ENCODE data around the gene NES. TPM values are rescaled to one million over a fixed set of nuclear protein-coding genes. Genes with fewer than 3 reads are reported as not detected.

Gene NES
- total RNA-seq, 4 donors from 2014 or later: 3.5 to 8.0 (median 5.4) TPM

- no peak for DNase-seq
- Histone ChIP-seq H3K4me1 (peaks cover 22 to 67% (median 26%) of the 10 kb centered on the region in 3 donors), H3K9me3 (no peaks in the 10 kb centered on the region), H3K4me3 (no peak overlapping the region), H3K27ac (peak overlapping the region in 2 of 4 donors; percentile 30 to 55), H3K36me3 (peaks cover 0 to 36% (median 7%) of the 10 kb centered on the region in 3 donors), H3K27me3 (peaks cover 0 to 62% (median 0%) of the 10 kb centered on the region in 4 donors)
- intact Hi-C loops (cut with DNase I): no loop called here
- WGBS, 2 donors: 77 to 79% methylated on average over 7 to 8 of the region's 8 CpGs
- no peak for TF ChIP-seq POLR2A (IDR thresholded peaks at IDR 0.05)
- TF ChIP-seq, protein P1, sequence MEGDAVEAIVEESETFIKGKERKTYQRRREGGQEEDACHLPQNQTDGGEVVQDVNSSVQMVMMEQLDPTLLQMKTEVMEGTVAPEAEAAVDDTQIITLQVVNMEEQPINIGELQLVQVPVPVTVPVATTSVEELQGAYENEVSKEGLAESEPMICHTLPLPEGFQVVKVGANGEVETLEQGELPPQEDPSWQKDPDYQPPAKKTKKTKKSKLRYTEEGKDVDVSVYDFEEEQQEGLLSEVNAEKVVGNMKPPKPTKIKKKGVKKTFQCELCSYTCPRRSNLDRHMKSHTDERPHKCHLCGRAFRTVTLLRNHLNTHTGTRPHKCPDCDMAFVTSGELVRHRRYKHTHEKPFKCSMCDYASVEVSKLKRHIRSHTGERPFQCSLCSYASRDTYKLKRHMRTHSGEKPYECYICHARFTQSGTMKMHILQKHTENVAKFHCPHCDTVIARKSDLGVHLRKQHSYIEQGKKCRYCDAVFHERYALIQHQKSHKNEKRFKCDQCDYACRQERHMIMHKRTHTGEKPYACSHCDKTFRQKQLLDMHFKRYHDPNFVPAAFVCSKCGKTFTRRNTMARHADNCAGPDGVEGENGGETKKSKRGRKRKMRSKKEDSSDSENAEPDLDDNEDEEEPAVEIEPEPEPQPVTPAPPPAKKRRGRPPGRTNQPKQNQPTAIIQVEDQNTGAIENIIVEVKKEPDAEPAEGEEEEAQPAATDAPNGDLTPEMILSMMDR (IDR thresholded peaks at IDR 0.05): no peak
Measured at GRCh38 chr1:156700736-156701531, 23.7 kb upstream of the NES start.

- intact Hi-C loops (cut with DNase I): no loop called here
- Histone ChIP-seq H3K4me1 (peaks cover 7 to 60% (median 16%) of the 10 kb centered on the region in 3 donors), H3K9me3 (no peaks in the 10 kb centered on the region), H3K36me3 (peaks cover 0 to 36% (median 7%) of the 10 kb centered on the region in 3 donors), H3K4me3 (no peak overlapping the region), H3K27me3 (peaks cover 0 to 53% (median 0%) of the 10 kb centered on the region in 4 donors), H3K27ac (no peak overlapping the region)
- TF ChIP-seq, protein P1 (IDR thresholded peaks at IDR 0.05): no peak
- TF ChIP-seq POLR2A (IDR thresholded peaks at IDR 0.05): no peak
- 82% methylated on average over 1 of the region's 1 CpG for WGBS, 2 donors
- DNase-seq: no peak
Measured at GRCh38 chr1:156698995-156699394, 21.8 kb upstream of the NES start.

- Histone ChIP-seq H3K36me3 (peaks cover 0 to 36% (median 7%) of the 10 kb centered on the region in 3 donors), H3K9me3 (no peaks in the 10 kb centered on the region), H3K27ac (no peak overlapping the region), H3K27me3 (peaks cover 0 to 54% (median 0%) of the 10 kb centered on the region in 4 donors), H3K4me3 (no peak overlapping the region), H3K4me1 (peaks cover 13 to 60% (median 22%) of the 10 kb centered on the region in 3 donors)
- TF ChIP-seq POLR2A (IDR thresholded peaks at IDR 0.05): no peak
- TF ChIP-seq, protein P1 (IDR thresholded peaks at IDR 0.05): no peak
- intact Hi-C loops (cut with DNase I): no loop called here
- WGBS, 2 donors: 47 to 90% methylated on average over 2 to 6 of the region's 8 CpGs
- no peak for DNase-seq
Measured at GRCh38 chr1:156697481-156697880, 20.3 kb upstream of the NES start.

- peaks cover 0 to 54% (median 0%) of the 10 kb centered on the region in 4 donors for H3K27me3 ChIP-seq
- intact Hi-C loops (cut with DNase I): no loop called here
Measured at GRCh38 chr1:156696755-156697154, 19.5 kb upstream of the NES start.

GRCh38 chr1:156694690-156694962 is 17.4 kb upstream of the NES start:
- peaks cover 0 to 59% (median 0%) of the 10 kb centered on the region in 4 donors for H3K27me3 ChIP-seq
- intact Hi-C loops (cut with DNase I): loop anchor here (5.0 kb wide), 1 partner anchor 33 kb away; the partner anchor contains the start of genes ISG20L2 and METTL25B

More at GRCh38 chr1:156696755-156697154, 19.5 kb upstream of the NES start:
- Histone ChIP-seq H3K36me3 (peaks cover 0 to 36% (median 7%) of the 10 kb centered on the region in 3 donors), H3K4me1 (peaks cover 15 to 60% (median 29%) of the 10 kb centered on the region in 3 donors), H3K4me3 (no peak overlapping the region), H3K9me3 (no peaks in the 10 kb centered on the region), H3K27ac (no peak overlapping the region)
- DNase-seq: no peak
- 86 to 88% methylated on average over 8 of the region's 8 CpGs for WGBS, 2 donors
- TF ChIP-seq, protein P1 (IDR thresholded peaks at IDR 0.05): no peak
- TF ChIP-seq POLR2A (IDR thresholded peaks at IDR 0.05): no peak

More at GRCh38 chr1:156694690-156694962, 17.4 kb upstream of the NES start:
- peak overlapping the region in 3 of 4 donors; percentile 79 to 89 (median 88) for H3K27ac ChIP-seq
- H3K4me3 ChIP-seq: no peak overlapping the region
- WGBS, 2 donors: 49 to 69% methylated on average over 5 of the region's 5 CpGs
- peaks cover 30 to 68% (median 48%) of the 10 kb centered on the region in 3 donors for H3K4me1 ChIP-seq
- no peak for DNase-seq
- peaks cover 0 to 17% (median 1%) of the 10 kb centered on the region in 3 donors for H3K36me3 ChIP-seq
- TF ChIP-seq, protein P1 (IDR thresholded peaks at IDR 0.05): no peak
- no peak for TF ChIP-seq POLR2A (IDR thresholded peaks at IDR 0.05)
- no peaks in the 10 kb centered on the region for H3K9me3 ChIP-seq
